Chondrocyte (in vitro differentiated cells): ENCODE measurements around the gene TNFSF9. TPM values are rescaled to one million over a fixed set of nuclear protein-coding genes. Genes with fewer than 3 reads are reported as not detected.

ENCODE experiments used
- DNase-seq: peaks from one replicate; pipeline ENCODE4 v3.0.0; 2021; ENCODE audit warnings: mixed read lengths, low spot score
- H3K27ac Mint-ChIP-seq: one replicate; pipeline ENCODE4 v1.8.0; 2021; ENCODE audit warnings: mild to moderate bottlenecking, moderate library complexity, mixed read lengths; ENCODE audit not compliant: unreplicated experiment
- H3K27me3 Mint-ChIP-seq: 2 replicates; pipeline ENCODE4 v1.8.0; 2021; ENCODE audit warnings: low read depth, mixed read lengths
- H3K36me3 Mint-ChIP-seq: 2 replicates; pipeline ENCODE4 v1.8.0; 2021; ENCODE audit warnings: low read depth, mixed read lengths
- H3K4me1 Mint-ChIP-seq: 2 replicates; pipeline ENCODE4 v1.8.0; 2021; ENCODE audit warnings: low read depth, mild to moderate bottlenecking, mixed read lengths
- H3K4me3 Mint-ChIP-seq: one replicate; pipeline ENCODE4 v1.8.0; 2021; ENCODE audit warnings: mild to moderate bottlenecking, moderate library complexity, mixed read lengths; ENCODE audit not compliant: unreplicated experiment
- H3K9me3 Mint-ChIP-seq: 2 replicates; pipeline ENCODE4 v1.8.0; 2021; ENCODE audit warnings: low read depth, mixed read lengths
- CTCF ChIP-seq: fragments of 200-600 bp; sonication (generic); IDR thresholded peaks from 2 replicates; pipeline ENCODE4 v1.5.0; 2021; ENCODE audit warnings: antibody characterized with exemption, mild to moderate bottlenecking, moderate library complexity
- total RNA-seq: library from RNA; stranded (reverse); gene quantifications from 3 replicates; pipeline ENCODE4 v1.2.1, GENCODE V29; 2021

TNFSF9 gene
- total RNA-seq, 1 donor from 2014 or later = 5.9 TPM

GRCh38 chr19:6484230-6484629, 46.6 kb upstream of the TNFSF9 start:
- DNase-seq = no peak
- Mint-ChIP-seq H3K4me1 (no peaks in the 10 kb centered on the region), H3K27ac (no peak overlapping the region), H3K4me3 (no peak overlapping the region), H3K36me3 (no peaks in the 10 kb centered on the region), H3K9me3 (no peaks in the 10 kb centered on the region), H3K27me3 (peaks cover 1% of the 10 kb centered on the region)
- TF ChIP-seq CTCF = no peak

GRCh38 chr19:6484831-6485230, 46.0 kb upstream of the TNFSF9 start:
- Mint-ChIP-seq H3K9me3 (no peaks in the 10 kb centered on the region), H3K4me3 (no peak overlapping the region), H3K4me1 (no peaks in the 10 kb centered on the region), H3K27ac (no peak overlapping the region), H3K27me3 (peaks cover 7% of the 10 kb centered on the region), H3K36me3 (no peaks in the 10 kb centered on the region)
- no peak for DNase-seq
- no peak for TF ChIP-seq CTCF

- no peaks in the 10 kb centered on the region for H3K36me3 Mint-ChIP-seq
- no peak for DNase-seq
- H3K9me3 Mint-ChIP-seq = peaks cover 9% of the 10 kb centered on the region
- H3K4me1 Mint-ChIP-seq = no peaks in the 10 kb centered on the region
- no peak overlapping the region for H3K27ac Mint-ChIP-seq
- peaks cover 12% of the 10 kb centered on the region for H3K27me3 Mint-ChIP-seq
- H3K4me3 Mint-ChIP-seq = no peak overlapping the region
- no peak for TF ChIP-seq CTCF
Measured at GRCh38 chr19:6489278-6490061, 41.4 kb upstream of the TNFSF9 start.

GRCh38 chr19:6490134-6490533, 40.7 kb upstream of the TNFSF9 start:
- peaks cover 9% of the 10 kb centered on the region for H3K9me3 Mint-ChIP-seq
- DNase-seq = no peak
- no peak overlapping the region for H3K27ac Mint-ChIP-seq
- no peaks in the 10 kb centered on the region for H3K36me3 Mint-ChIP-seq
- no peaks in the 10 kb centered on the region for H3K4me1 Mint-ChIP-seq
- TF ChIP-seq CTCF = no peak
- H3K27me3 Mint-ChIP-seq = peaks cover 12% of the 10 kb centered on the region
- H3K4me3 Mint-ChIP-seq = no peak overlapping the region

GRCh38 chr19:6491802-6492592, 38.8 kb upstream of the TNFSF9 start:
- Mint-ChIP-seq H3K27ac (no peak overlapping the region), H3K36me3 (no peaks in the 10 kb centered on the region), H3K27me3 (peaks cover 12% of the 10 kb centered on the region), H3K4me3 (no peak overlapping the region), H3K9me3 (peaks cover 9% of the 10 kb centered on the region), H3K4me1 (no peaks in the 10 kb centered on the region)
- no peak for DNase-seq
- TF ChIP-seq CTCF = no peak
